Measurements from ENCODE around the gene CDKAL1.

DNA sequence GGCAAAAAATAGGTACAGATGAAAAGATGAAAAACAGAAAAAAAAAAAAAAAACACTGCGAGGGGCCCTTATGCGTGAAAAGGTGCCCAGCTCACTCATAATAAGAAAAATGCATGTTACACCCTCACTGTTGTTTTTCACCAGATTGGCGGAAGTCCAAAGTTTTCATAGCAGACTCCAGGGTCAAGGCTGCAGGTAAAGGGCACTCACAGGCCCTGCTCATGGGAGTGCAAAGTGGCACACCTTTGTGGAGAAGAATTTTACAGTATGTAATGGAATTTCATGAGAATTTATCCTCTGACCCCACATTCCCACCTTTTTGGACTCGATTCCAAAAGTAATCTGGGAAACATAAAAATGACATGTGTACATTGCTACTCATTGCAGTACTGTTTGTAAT lies 108.2 kb downstream of the CDKAL1 start:
- TF ChIP-seq, protein P1, sequence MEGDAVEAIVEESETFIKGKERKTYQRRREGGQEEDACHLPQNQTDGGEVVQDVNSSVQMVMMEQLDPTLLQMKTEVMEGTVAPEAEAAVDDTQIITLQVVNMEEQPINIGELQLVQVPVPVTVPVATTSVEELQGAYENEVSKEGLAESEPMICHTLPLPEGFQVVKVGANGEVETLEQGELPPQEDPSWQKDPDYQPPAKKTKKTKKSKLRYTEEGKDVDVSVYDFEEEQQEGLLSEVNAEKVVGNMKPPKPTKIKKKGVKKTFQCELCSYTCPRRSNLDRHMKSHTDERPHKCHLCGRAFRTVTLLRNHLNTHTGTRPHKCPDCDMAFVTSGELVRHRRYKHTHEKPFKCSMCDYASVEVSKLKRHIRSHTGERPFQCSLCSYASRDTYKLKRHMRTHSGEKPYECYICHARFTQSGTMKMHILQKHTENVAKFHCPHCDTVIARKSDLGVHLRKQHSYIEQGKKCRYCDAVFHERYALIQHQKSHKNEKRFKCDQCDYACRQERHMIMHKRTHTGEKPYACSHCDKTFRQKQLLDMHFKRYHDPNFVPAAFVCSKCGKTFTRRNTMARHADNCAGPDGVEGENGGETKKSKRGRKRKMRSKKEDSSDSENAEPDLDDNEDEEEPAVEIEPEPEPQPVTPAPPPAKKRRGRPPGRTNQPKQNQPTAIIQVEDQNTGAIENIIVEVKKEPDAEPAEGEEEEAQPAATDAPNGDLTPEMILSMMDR (IDR thresholded peaks at IDR 0.05) = no peak
- no peak for TF ChIP-seq EZH2 (IDR thresholded peaks at IDR 0.05)

All from neural progenitor cell (in vitro differentiated cells).